ENCODE measurements around the gene AGBL1.

DNA sequence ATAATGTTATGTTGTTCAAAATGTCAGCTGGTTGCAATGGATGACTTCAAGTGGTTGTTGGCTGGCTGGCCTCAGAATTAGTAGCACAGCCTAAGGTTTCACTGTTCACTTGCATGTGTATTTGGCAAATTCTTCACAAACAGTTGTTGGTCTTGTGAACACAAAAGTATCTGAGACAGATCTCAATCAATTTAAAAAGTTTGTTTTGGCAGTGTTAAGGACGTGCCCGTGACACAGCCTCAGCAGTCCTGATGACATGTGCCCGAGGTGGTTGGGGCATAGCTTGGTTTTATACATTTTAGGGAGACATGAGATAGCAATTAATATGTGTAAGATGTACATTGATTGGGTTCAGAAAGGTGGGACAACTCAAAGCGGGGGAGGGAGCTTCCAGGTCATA lies 436.0 kb downstream of the AGBL1 start:
- no peak for TF ChIP-seq RAD21 (IDR thresholded peaks at IDR 0.05; ENCODE audit: low read depth)
- no peak for TF ChIP-seq TAF1 (IDR thresholded peaks at IDR 0.05; ENCODE audit: low read depth)
- TF ChIP-seq CEBPB (IDR thresholded peaks at IDR 0.05): no peak

Measured in Ishikawa (cell line).